Naive thymus-derived CD4-positive, alpha-beta T cell (primary cell): ENCODE data around the gene SYNGR2. TPM values are rescaled to one million over a fixed set of nuclear protein-coding genes. Genes with fewer than 3 reads are reported as not detected.

Source experiments
- polyA plus RNA-seq, 2 donors: library from polyadenylated mRNA; unstranded; fragments of 300-500 nt; fragmentation: Illumina TruSeq; gene quantifications; one replicate each; pipeline ENCODE4 v1.2.3, GENCODE V29; 2021
- total RNA-seq, 6 experiments: library from RNA in 5 of 6; stranded (reverse) in 5 of 6; gene quantifications; 1 replicate in 5 of 6; 2 replicates in 1 of 6; pipeline ENCODE4 v1.2.3 and lab custom pipeline; 2021 to 2026

Gene SYNGR2
- total and polyA plus RNA-seq, 7 experiments from 2014 or later, result 47.6 to 118 (median 84.4) TPM

Other genes starting within 250 kb of the SYNGR2 start
- 100 to 1,000 TPM in 3 of 5 experiments, 10 to 100 TPM in 2; 28.6 to 133 (median 104) TPM for gene TNRC6C, start 209.9 kb upstream of the SYNGR2 start, total RNA-seq
- 1 to 10 TPM; 7.4 to 8.2 TPM for gene TNRC6C, start 209.9 kb upstream of the SYNGR2 start, polyA plus RNA-seq
- 100 to 1,000 TPM; 574 to 808 (median 773) TPM for gene TMC6, start 39.8 kb upstream of the SYNGR2 start, total RNA-seq
- 100 to 1,000 TPM; 165 to 247 TPM for gene TMC6, start 39.8 kb upstream of the SYNGR2 start, polyA plus RNA-seq
- 100 to 1,000 TPM; 423 to 593 (median 509) TPM for gene TMC8, start 37.8 kb upstream of the SYNGR2 start, total RNA-seq
- gene TMC8, start 37.8 kb upstream of the SYNGR2 start, polyA plus RNA-seq, result 100 to 1,000 TPM in 1 of 2 donors, 10 to 100 TPM in 1; 94.4 to 217 TPM
- gene C17orf99, start 22.2 kb upstream of the SYNGR2 start, total RNA-seq, result 1 to 10 TPM in 1 of 5 experiments, under 1 TPM in 1, not detected in 3; 0.10 to 1.0 TPM
- not detected for gene C17orf99, start 22.2 kb upstream of the SYNGR2 start, polyA plus RNA-seq
- gene TK1, start 18.5 kb downstream of the SYNGR2 start, total RNA-seq, result 10 to 100 TPM in 1 of 5 experiments, 1 to 10 TPM in 1, under 1 TPM in 1, not detected in 2; 0.29 to 57.7 (median 1.0) TPM
- gene TK1, start 18.5 kb downstream of the SYNGR2 start, polyA plus RNA-seq, result under 1 TPM; 0.20 to 0.28 TPM
- gene AFMID, start 18.8 kb downstream of the SYNGR2 start, total RNA-seq, result 10 to 100 TPM in 1 of 5 experiments, 1 to 10 TPM in 4; 1.2 to 19.2 (median 3.0) TPM
- gene AFMID, start 18.8 kb downstream of the SYNGR2 start, polyA plus RNA-seq, result 1 to 10 TPM in 1 of 2 donors, under 1 TPM in 1; 0.99 to 1.1 TPM
- gene BIRC5, start 45.7 kb downstream of the SYNGR2 start, total RNA-seq, result 10 to 100 TPM in 1 of 5 experiments, not detected in 4; 49.0 TPM
- gene BIRC5, start 45.7 kb downstream of the SYNGR2 start, polyA plus RNA-seq, result not detected
- not detected for gene TMEM235, start 63.0 kb downstream of the SYNGR2 start, total RNA-seq
- gene TMEM235, start 63.0 kb downstream of the SYNGR2 start, polyA plus RNA-seq, result not detected
- 100 to 1,000 TPM in 3 of 5 experiments, 1 to 10 TPM in 2; 8.1 to 281 (median 110) TPM for gene SOCS3, start 191.5 kb downstream of the SYNGR2 start, total RNA-seq
- gene SOCS3, start 191.5 kb downstream of the SYNGR2 start, polyA plus RNA-seq, result 100 to 1,000 TPM in 1 of 2 donors, 10 to 100 TPM in 1; 58.4 to 206 TPM
- gene PGS1, start 210.1 kb downstream of the SYNGR2 start, total RNA-seq, result 10 to 100 TPM; 66.6 to 84.3 (median 82.0) TPM
- 10 to 100 TPM; 36.1 to 52.3 TPM for gene PGS1, start 210.1 kb downstream of the SYNGR2 start, polyA plus RNA-seq